GM19099 (cell line): Measurements from ENCODE around the gene C19orf25.

ENCODE experiments used
- POLR2A ChIP-seq: IDR thresholded peaks from 3 replicates; pipeline ENCODE4 v1.6.1; 2011; ENCODE audit warnings: low read depth; ENCODE audit not compliant: insufficient read length; ENCODE audit errors: extremely low read depth

The C19orf25 gene

DNA sequence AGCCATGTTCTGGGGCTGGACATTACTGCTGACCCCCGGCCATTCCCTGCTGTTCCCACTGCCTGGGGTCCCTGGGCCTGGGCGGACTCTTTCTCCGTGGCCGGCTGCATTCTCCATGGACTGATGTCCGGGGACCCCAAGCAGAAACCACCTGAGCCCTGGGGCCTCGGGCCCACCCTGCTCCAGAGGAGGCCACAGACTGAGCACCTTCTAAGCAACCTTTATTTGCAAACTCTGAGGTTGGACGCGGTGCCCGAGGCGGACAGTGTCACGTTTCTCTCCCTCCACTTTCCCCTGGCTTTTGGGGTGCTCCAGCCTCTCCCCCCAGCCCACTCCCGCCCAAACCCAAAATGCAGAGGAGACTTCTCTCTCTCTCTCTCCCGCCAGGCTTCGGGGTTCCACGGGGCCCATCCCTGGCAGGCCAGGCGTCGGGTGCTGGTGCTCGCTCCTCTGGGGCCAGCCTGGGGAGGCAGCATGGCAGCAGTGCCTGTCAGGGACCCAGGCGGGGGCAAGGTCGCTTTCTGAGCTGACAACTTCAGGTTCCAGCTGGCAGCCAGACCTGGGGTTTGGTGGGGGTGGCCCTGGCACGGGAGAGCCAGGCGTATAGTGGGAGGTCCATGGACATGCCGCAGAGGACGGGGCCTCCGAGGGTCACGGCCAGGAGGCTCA, 2.3 kb upstream of the C19orf25 start:
- no peak for TF ChIP-seq POLR2A

DNA sequence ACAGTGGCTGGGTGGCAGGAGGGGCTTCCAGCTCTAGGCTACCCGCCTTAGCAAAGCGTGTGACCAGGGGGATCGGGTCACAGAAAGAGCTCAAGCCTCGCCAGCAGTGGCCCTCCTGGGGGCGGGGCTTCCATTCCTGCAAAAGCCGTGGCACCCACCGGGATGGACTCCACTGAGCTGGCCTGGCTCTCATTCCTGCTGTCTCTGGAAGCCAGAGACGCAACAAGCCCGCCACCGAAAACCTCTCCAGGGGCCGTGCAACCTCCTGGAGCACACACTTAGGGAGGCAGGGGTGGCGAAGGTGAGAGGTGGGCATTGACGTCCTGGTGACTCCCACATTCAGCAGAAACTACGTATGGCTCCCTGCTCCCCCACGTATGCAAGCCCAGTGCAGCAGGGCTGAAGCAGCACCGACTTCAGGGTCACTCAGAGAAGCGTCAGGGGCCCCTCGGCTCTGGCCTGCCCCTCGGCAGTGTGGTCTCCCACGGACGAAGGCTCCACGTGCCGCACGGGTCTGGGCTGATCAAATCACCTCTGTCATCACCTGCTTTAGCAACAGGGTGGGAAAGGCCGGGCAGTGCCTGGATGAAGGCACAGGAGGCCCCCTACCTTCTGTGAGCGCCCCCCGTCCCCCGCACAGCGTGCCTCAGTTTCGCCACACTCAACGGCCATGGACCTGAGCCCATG, 3.1 kb downstream of the C19orf25 start:
- TF ChIP-seq POLR2A, result no peak

DNA sequence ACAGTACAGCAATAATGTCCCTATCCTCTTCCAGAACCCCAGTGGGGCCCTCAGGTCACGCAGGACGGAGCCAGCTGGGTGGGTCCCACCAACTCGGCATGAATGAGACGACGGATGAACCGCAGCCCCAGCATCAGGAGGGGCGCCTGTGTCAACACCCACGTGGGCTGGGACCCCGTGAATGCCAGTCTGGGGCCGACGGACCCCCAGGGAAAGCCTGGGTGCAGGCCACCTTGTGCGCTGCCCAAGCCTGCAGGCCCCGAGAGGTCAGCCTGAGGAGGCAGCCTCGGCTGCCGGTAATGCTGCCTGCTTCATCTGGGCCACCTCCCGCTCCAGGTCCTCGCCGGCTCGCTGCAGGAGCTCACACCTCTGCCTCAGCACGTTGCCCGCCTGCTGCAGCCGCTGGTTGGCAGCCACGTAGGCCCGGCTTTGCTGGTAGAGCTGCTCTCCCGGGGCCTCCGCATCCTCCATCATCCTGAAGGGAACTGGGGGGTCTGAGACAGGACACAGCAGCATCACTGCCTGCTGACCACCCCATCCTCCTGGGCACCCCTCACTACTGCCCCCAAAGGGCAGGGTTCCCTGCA, 4.2 kb downstream of the C19orf25 start:
- no peak for TF ChIP-seq POLR2A

DNA sequence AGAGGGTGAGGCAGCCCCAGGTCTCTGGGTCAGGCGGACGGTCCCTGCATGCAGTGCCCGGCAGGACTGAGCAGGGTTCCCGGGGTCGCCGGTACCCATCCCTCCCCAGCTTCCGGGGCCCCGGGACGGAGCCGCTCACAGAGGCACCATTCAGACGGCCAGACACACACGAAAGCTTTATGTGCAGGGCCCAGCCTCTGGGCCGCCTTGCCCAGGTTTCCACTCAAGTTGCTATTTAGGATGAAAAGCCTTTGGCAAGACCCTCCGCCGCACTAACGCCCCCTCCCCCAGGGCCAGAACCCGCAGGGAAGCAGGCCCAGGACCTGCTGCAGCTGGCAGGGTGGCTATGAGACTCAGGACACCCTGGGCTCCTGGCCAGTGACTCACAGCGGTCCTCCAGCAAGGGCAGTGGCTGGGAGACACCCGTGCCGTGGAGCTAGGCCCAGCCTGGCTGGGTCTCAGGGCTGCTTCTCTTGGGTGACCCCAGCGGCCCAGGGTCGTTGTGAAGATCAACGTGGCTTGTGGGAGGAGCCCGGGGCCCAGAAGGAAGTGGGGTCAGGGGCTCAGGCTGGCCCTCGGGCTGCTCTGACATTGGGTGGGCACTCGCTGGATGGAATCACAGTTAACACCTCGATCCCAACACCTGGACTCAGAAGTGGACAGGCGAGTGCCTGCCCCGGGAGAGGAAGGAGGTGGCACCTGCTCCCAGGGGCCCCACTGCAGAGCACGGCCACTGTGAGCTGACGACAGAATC, 4.8 kb downstream of the C19orf25 start:
- no peak for TF ChIP-seq POLR2A

DNA sequence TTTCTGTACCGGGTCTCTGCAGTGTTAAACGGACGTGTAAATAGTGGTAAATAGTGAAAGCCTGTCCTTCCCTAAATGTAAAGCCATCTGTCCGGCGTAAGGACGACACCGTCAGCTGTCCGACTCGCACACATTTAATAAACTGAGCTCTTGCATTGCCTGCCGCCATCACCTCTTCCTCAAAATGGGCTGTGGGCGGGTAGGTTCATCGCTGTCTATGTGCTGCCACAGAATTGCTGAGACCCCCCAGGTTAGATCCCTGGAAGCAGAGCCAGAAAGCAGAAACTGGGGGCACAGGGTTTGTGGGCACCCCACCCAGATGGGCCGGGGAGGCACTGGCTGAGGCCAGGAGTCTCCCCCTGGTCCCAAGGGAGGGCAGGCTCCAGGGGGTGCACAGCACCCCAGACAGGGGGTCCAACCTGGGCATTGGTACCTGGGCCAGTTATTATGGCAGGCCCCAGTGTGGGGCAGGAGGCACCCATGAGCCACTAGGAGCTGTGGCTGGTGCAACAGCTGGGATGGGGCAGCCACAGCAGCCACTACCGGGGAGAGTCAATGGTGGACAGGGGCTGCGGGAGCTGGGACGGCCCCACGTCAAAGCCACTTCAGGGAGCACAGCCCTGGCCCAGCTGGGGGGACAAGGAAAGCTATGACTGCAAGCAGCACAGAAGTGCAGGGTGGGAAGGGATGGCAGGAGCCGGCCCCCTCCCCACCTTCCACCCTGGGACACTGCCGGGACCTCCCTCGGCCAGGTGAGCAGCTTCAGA, 5.7 kb downstream of the C19orf25 start:
- no peak for TF ChIP-seq POLR2A

DNA sequence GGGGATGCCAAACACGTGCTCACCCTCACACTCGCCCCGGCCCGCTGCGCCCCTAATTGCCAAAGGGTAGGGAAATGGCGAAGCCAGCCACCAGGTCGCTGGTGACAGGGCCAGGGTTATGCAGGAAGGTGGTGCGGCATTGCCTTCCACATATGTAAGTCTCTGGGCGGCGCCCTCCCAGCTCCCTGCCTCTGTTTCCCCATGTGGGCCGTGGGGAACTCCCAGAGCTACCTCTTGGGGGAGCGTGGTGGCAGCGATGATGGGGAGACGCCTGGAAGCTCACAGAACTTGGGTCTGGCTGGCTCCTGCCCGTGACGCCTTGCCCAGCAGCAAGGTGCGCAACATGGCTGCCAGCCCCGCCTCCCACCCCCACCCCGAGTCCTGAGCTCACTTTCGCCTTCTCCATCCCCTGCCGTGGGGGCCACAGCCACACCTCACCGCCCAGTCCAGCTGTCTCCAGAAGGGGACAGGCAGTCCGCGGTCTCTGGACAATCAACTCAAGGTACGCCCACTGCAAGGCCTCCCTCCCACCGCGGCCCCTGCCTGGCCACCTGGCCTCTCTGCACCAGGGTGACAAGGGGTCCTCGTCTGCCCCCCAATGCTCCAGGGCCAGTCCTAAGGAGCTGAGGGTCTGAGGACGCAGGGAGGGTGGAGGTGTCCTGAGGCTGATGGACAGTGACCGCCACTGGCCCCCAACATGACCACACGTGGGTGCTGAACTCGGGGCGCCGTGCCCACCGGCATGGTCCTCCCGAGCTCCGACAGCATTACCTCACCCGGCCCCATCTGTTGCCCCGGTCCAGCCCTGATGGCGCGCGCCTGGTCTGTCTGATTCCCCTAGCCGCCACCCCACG, 6.6 kb downstream of the C19orf25 start:
- TF ChIP-seq POLR2A, result no peak

DNA sequence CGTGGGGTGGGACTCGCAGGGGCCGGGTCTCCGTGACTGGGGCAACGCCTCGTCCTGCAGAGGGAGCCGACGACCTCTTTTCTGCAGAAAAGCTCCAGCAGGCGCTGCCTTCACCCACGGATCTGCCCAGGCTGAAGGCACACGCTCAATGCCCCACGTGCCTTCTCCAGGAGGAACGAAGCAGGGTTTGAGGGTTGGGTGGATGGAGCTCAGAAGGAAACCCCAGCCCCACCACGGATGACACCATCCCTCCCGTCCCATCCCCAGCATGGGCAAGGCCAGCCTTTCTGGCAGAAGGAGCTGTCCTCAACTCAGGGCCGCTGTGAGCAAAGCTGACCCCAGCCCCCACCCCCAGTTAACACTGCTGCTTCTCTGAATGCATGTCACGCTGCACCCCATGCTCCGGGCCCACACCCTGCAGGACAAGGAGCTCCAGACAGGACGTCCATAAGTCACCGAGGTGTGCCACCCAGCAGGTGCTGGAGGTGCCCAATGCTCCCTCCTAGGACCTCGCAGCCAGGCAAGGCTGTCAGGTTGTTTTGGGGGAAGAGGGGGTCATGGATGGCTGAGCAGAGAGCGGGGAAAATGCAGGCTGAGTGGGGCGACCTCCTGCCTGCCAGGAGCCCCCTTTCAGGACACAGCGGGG, 7.4 kb downstream of the C19orf25 start:
- no peak for TF ChIP-seq POLR2A

DNA sequence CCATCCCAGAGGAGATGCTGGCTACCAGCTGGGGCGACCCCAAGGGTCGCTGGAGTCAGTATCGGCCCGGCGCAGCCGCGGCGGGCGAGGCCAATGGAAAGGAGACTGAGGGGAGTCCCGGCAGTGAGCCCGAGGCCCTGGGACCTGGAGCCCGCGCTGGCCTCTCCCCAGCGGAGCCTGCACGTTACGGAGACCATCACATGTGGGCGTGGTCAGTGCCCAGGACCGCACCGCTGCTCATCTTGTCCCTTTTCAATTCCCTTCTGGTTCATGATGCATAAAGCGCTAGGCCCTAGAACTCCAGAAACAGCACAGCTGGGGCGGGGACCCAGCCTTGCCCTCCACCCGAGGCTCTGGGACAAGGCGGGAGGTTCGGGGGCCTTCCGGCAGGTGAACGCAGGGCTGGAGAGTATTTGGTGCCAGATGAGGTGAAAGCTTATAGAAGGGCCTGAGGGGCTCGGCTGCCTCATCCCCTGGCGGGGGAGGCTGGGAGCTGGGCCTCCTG, 8.0 kb downstream of the C19orf25 start:
- TF ChIP-seq POLR2A, result no peak

DNA sequence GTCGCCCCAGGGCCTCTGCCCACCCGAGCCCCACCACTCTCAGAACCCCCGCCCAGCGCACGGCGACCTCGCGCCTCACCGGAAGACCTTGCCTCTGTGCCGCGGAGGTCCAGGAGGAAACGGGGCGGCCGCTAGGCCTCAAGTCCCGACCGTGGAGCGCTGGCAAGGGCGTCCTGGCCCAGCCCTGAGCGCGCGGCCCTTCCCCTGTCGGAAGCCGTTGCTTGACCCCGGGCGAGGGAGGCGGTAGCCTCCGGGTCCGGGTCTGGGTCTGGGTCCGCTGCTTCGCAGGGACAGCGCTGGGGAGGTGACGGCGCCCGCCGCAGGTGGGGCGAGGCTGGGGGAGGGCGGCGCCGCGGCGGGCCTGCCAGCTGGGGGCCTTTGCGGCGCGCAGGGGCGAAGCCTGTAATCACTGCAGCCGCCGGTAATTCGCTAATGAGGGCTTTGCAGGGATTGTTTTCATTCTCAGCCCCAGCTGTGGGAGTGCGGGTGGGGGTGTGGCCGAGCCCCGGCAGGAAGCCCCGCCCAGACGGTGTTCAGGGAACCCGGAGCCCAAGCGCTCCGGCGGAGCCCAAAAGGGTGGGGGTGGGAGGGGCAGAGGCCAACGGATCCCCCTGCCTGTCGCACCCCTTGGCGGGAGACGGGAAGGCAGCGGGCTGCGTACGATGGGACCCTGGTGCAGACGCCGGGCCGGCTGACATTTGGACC, 8.6 kb downstream of the C19orf25 start:
- no peak for TF ChIP-seq POLR2A

DNA sequence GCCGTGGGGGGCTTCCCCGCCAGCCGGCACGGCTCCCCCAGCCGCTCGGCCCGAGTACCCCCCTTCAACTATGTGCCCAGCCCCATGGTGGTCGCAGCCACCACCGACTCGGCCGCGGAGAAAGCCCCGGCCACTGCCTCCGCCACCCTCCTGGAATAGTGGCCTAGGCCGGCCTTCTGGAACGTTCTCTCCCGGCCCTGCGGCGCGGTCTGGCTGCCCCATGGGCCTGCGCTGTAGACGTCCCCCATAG, 9.0 kb downstream of the C19orf25 start:
- no peak for TF ChIP-seq POLR2A

DNA sequence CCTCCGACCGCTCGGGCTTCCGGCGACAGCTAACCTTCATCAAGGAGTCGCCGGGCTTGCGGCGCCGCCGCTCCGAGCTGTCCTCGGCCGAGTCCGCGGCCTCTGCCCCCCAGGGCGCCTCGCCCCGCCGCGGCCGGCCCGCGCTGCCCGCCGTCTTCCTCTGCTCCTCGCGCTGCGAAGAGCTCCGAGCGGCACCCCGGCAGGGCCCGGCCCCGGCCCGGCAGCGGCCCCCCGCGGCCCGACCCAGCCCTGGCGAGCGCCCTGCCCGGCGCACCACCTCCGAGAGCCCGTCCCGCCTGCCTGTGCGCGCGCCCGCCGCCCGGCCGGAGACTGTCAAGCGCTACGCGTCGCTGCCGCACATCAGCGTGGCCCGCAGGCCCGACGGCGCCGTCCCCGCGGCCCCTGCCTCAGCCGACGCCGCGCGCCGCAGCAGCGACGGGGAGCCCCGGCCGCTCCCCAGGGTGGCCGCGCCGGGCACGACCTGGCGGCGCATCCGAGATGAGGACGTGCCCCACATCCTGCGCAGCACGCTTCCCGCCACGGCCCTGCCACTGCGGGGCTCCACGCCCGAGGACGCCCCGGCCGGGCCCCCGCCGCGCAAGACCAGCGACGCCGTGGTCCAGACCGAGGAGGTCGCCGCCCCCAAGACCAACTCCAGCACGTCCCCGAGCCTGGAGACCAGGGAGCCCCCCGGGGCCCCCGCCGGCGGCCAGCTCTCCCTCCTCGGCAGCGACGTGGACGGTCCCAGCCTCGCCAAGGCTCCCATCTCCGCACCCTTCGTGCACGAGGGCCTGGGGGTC, 9.6 kb downstream of the C19orf25 start:
- no peak for TF ChIP-seq POLR2A

DNA sequence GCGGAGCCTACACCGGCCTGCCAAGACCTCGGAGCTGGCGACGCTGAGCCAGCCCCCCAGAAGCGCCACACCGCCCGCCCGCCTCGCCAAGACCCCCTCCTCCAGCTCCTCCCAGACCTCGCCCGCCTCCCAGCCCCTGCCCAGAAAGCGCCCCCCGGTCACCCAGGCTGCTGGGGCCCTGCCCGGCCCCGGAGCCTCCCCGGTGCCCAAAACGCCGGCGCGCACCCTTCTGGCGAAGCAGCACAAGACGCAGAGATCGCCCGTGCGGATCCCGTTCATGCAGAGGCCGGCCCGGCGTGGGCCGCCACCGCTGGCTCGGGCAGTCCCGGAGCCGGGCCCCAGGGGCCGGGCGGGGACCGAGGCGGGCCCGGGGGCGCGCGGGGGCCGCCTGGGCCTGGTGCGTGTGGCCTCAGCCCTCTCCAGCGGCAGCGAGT, 10.2 kb downstream of the C19orf25 start:
- TF ChIP-seq POLR2A, result no peak

DNA sequence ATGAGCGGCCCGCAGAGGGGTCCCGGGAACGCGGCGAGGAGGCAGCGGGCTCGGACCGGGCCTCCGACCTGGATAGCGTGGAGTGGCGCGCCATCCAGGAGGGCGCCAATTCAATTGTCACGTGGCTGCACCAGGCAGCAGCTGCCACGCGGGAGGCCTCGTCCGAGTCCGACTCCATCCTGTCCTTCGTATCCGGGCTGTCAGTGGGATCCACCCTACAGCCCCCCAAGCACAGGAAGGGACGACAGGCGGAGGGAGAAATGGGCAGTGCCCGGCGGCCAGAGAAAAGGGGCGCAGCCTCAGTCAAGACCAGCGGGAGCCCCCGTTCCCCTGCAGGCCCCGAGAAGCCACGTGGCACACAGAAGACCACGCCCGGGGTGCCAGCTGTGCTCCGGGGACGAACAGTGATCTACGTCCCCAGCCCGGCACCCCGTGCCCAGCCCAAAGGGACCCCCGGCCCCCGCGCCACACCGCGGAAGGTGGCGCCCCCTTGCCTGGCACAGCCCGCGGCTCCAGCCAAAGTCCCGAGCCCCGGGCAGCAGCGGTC, 10.7 kb downstream of the C19orf25 start:
- TF ChIP-seq POLR2A, result no peak
